HepG2 (cell line): Measurements from ENCODE around the gene SIRT7. TPM values are rescaled to one million over a fixed set of nuclear protein-coding genes. Genes with fewer than 3 reads are reported as not detected.

Experiments used
- GTF3A ChIP-seq: sonication (generic); formaldehyde crosslinking; conservative IDR thresholded peaks from 2 replicates; pipeline ENCODE4 v1.4.0; 2020; ENCODE audit warnings: mild to moderate bottlenecking, missing genetic modification reagents
- JUN ChIP-seq: sonication (generic); formaldehyde crosslinking; IDR thresholded peaks from 2 replicates; pipeline ENCODE4 v1.4.0; 2020; ENCODE audit warnings: mild to moderate bottlenecking, missing genetic modification reagents
- KAT7 ChIP-seq: IDR thresholded peaks from 2 replicates; pipeline ENCODE4 v1.6.1; 2018; ENCODE audit warnings: borderline replicate concordance, missing compliant biosample characterization
- KLF11 ChIP-seq: IDR thresholded peaks from 2 replicates; pipeline ENCODE4 v1.6.1; 2016; ENCODE audit warnings: missing compliant biosample characterization
- KLF16 ChIP-seq, 2 experiments: sonication (generic) in 1 of 2; formaldehyde crosslinking in 1 of 2; IDR thresholded peaks; 2 replicates each; pipeline versions ENCODE4 v1.6.1 to v1.8.0; 2016 to 2023; ENCODE audit warnings: missing genetic modification reagents in 2 of 2, missing compliant biosample characterization in 1 of 2
- MIXL1 ChIP-seq: IDR thresholded peaks from 2 replicates; pipeline ENCODE4 v1.6.1; 2016
- MXD1 ChIP-seq: sonication (generic); formaldehyde crosslinking; IDR thresholded peaks from 2 replicates; pipeline ENCODE4 v1.4.0; 2020; ENCODE audit warnings: mild to moderate bottlenecking, missing genetic modification reagents
- NR2C2 ChIP-seq: sonication (generic); formaldehyde crosslinking; IDR thresholded peaks from 2 replicates; pipeline ENCODE4 v1.4.0; 2020; ENCODE audit warnings: missing genetic modification reagents, mild to moderate bottlenecking, moderate library complexity, borderline replicate concordance
- PAWR ChIP-seq: sonication (generic); formaldehyde crosslinking; IDR thresholded peaks from 2 replicates; pipeline ENCODE4 v1.4.0; 2020; ENCODE audit warnings: missing genetic modification reagents, mild to moderate bottlenecking, borderline replicate concordance
- RELA ChIP-seq: sonication (generic); formaldehyde crosslinking; IDR thresholded peaks from 2 replicates; pipeline ENCODE4 v1.4.0; 2020; ENCODE audit warnings: missing genetic modification reagents
- ZBTB37 ChIP-seq: sonication (generic); formaldehyde crosslinking; IDR thresholded peaks from 2 replicates; pipeline ENCODE4 v1.4.0; 2020; ENCODE audit warnings: mild to moderate bottlenecking, missing genetic modification reagents
- ZBTB46 ChIP-seq: sonication (generic); formaldehyde crosslinking; IDR thresholded peaks from 2 replicates; pipeline ENCODE4 v1.4.0; 2020; ENCODE audit warnings: mild to moderate bottlenecking, missing genetic modification reagents, borderline replicate concordance
- ZFP90 ChIP-seq: sonication (generic); formaldehyde crosslinking; IDR thresholded peaks from 2 replicates; pipeline ENCODE4 v1.8.0; 2022; ENCODE audit warnings: missing genetic modification reagents, mild to moderate bottlenecking, inconsistent platforms, borderline replicate concordance
- ZFY ChIP-seq: sonication (generic); formaldehyde crosslinking; IDR thresholded peaks from 2 replicates; pipeline ENCODE4 v1.4.0; 2020; ENCODE audit warnings: missing genetic modification reagents
- ZHX2 ChIP-seq, 2 experiments: sonication (generic) in 1 of 2; formaldehyde crosslinking in 1 of 2; IDR thresholded peaks; 2 replicates each; pipeline versions ENCODE4 v1.6.1 to v1.9.0; 2014 to 2022; ENCODE audit warnings: antibody characterized with exemption in 1 of 2, borderline replicate concordance in 1 of 2, inconsistent platforms in 1 of 2, low read depth in 1 of 2, missing genetic modification reagents in 1 of 2
- ZKSCAN1 ChIP-seq: fragments of 150-350 bp; IDR thresholded peaks from 2 replicates; pipeline ENCODE4 v1.6.1; 2014; ENCODE audit warnings: low read length
- ZMYM3 ChIP-seq: sonication (generic); formaldehyde crosslinking; IDR thresholded peaks from 2 replicates; pipeline ENCODE4 v1.5.1; 2020; ENCODE audit warnings: mild to moderate bottlenecking, missing genetic modification reagents
- ZNF136 ChIP-seq: sonication (generic); formaldehyde crosslinking; IDR thresholded peaks from 2 replicates; pipeline ENCODE4 v1.8.1; 2022; ENCODE audit warnings: low read depth, mild to moderate bottlenecking, moderate library complexity, missing genetic modification reagents
- ZNF253 ChIP-seq: sonication (generic); formaldehyde crosslinking; IDR thresholded peaks from 2 replicates; pipeline ENCODE4 v1.8.0; 2022; ENCODE audit warnings: mild to moderate bottlenecking, missing genetic modification reagents, borderline replicate concordance
- ZNF33B ChIP-seq: sonication (generic); formaldehyde crosslinking; IDR thresholded peaks from 2 replicates; pipeline ENCODE4 v1.5.1; 2020; ENCODE audit warnings: mild to moderate bottlenecking, missing genetic modification reagents
- ZNF749 ChIP-seq: sonication (generic); formaldehyde crosslinking; IDR thresholded peaks from 2 replicates; pipeline ENCODE4 v1.8.0; 2022; ENCODE audit warnings: mild to moderate bottlenecking, missing genetic modification reagents, moderate library complexity, borderline replicate concordance
- polyA plus RNA-seq, 8 experiments: library from polyadenylated mRNA; depleted of rRNA in 3 of 8; stranded (reverse) in 7 of 8; unstranded in 1 of 8; fragments of >200 nt; fragmentation: Illumina TruSeq in 4 of 8; extraction: Trizol in 4 of 8; gene quantifications; 2 replicates each; pipeline versions ENCODE4 v1.2.1 to v1.2.3, GENCODE V29; 2011 to 2016; ENCODE audit warnings: low read depth in 4 of 8, missing spikeins in 1 of 8, mixed read lengths in 1 of 8; ENCODE audit not compliant: insufficient read depth in 1 of 8
- total RNA-seq, 5 experiments: library from RNA; depleted of rRNA; stranded (reverse); fragments of >200 nt; fragmentation: Illumina TruSeq; extraction: Trizol; gene quantifications; 2 replicates each; pipeline ENCODE4 v1.2.3, GENCODE V29; 2016; ENCODE audit warnings: low read depth in 1 of 5

Gene SIRT7
- total and polyA plus RNA-seq, 2 of the 13 experiments (the other 11 are each of a cell fraction or from before 2014, with no cell fraction given) = 8.3 to 24.8 TPM

GRCh38 chr17:81910840-81911276 lies 7.1 kb downstream of the SIRT7 start (continued):
- TF ChIP-seq ZNF136 (CRISPR knock-in tag) (no peak), ZKSCAN1 (no peak), NR2C2 (CRISPR knock-in tag) (peak; percentile 69; the same call in 1 of the 2 replicates), KAT7 (CRISPR knock-in tag) (0 out of 2 replicates have a peak, but pooled peaks have one; percentile 64), MIXL1 (no peak), ZBTB37 (CRISPR knock-in tag) (0 out of 2 replicates have a peak, but pooled peaks have one; percentile 4), ZNF33B (CRISPR knock-in tag) (no peak), RELA (CRISPR knock-in tag) (no peak), PAWR (no peak), KLF11 (CRISPR knock-in tag) (no peak; the same call in 1 of the 2 replicates), ZFY (CRISPR knock-in tag) (no peak; the same call in 1 of the 2 replicates), KLF16 (CRISPR knock-in tag; IDR thresholded peaks at IDR 0.05) (peak in 1 of 2 experiments; percentile 2; a peak in 1 of 4 replicates), JUN (CRISPR knock-in tag) (no peak), MXD1 (peak; percentile 88), ZBTB46 (no peak), ZNF253 (CRISPR knock-in tag) (no peak), ZFP90 (CRISPR knock-in tag) (0 out of 2 replicates have a peak, but pooled peaks have one; percentile 4), GTF3A (no peak), ZNF749 (CRISPR knock-in tag) (no peak), ZMYM3 (no peak), ZHX2 (IDR thresholded peaks at IDR 0.05; ENCODE audit: low read depth) (no peak), ZHX2 (CRISPR knock-in tag; IDR thresholded peaks at IDR 0.05; ENCODE audit: borderline replicate concordance) (no peak)
